HCT116 (cell line): ENCODE measurements around the gene ARHGAP33. TPM values are rescaled to one million over a fixed set of nuclear protein-coding genes. Genes with fewer than 3 reads are reported as not detected.
"Not testable (repeated sequence)": the region's sequence is repeated elsewhere in the genome, so short reads cannot be mapped to it uniquely, and the experiment has no call there.

ENCODE experiments used
- ATAC-seq: fragments of 200-7000 bp; cut with Tn5 transposase; 2 replicates; pipeline ENCODE4 v1.9.1; 2020; ENCODE audit warnings: mild to moderate bottlenecking, moderate library complexity
- BruUV-seq: library from RNA; stranded (reverse); fragments of 400-500 nt; replicated peaks from 2 replicates; lab custom pipeline; 2021; lab: Mats Ljungman, UMichigan
- CTCF ChIA-PET: fragments of 300-600 bp; sonication (Branson Sonifier 250); formaldehyde crosslinking; loops from one replicate; lab custom pipeline; 2021; ENCODE audit warnings: antibody characterized with exemption; lab: Charles Lee
- POLR2A ChIA-PET: fragments of 300-600, 350-600 bp; sonication (Branson Sonifier 250); formaldehyde crosslinking; loops from one replicate; lab custom pipeline; 2021; ENCODE audit warnings: antibody characterized with exemption; lab: Charles Lee
- RAD21 ChIA-PET, 2 experiments: fragments of 300-600 bp; sonication (Branson Sonifier 250); formaldehyde crosslinking; loops; one replicate each; lab custom pipeline; 2023; ENCODE audit warnings: low total read pairs in 2 of 2; ENCODE audit not compliant: uncharacterized antibody in 2 of 2, unreplicated experiment in 2 of 2, low non-redundant PET in 1 of 2; lab: Charles Lee
- DNase-seq: peaks from one replicate; pipeline ENCODE4 v3.0.0-alpha.2; 2010; ENCODE audit warnings: low read depth, low spot score
- H2AFZ ChIP-seq: fragments of 200-600 bp; shearing (Covaris generic), sonication (generic); 2 replicates; pipeline ENCODE4 v1.6.1; 2017; ENCODE audit warnings: low read depth, mixed run types, mixed read lengths, antibody characterized with exemption, low read length; ENCODE audit not compliant: poor library complexity, severe bottlenecking
- H3K27ac ChIP-seq: 2 replicates; pipeline ENCODE4 v1.5.1; 2012; ENCODE audit warnings: low read depth, low read length
- H3K27me3 ChIP-seq: fragments of 200-600 bp; sonication (generic); 2 replicates; pipeline ENCODE4 v1.6.1; 2016; ENCODE audit warnings: mixed run types, low read length, mixed read lengths; ENCODE audit not compliant: insufficient read depth
- H3K36me3 ChIP-seq, 2 experiments: fragments of 200-500 bp in 1 of 2; fragments of 200-600 bp in 1 of 2; sonication (Bioruptor generic) in 1 of 2; sonication (generic) in 1 of 2; 2 replicates each; pipeline versions ENCODE4 v1.5.1 to v1.6.1; 2014 to 2016; ENCODE audit warnings: low read length in 2 of 2, inconsistent platforms in 1 of 2, mixed read lengths in 1 of 2, mixed run types in 1 of 2; ENCODE audit not compliant: insufficient read depth in 2 of 2, control insufficient read depth in 1 of 2
- H3K4me1 ChIP-seq, 2 experiments: fragments of 200-600 bp in 1 of 2; sonication (generic) in 1 of 2; 2 replicates each; pipeline versions ENCODE4 v1.5.1 to v1.6.1; 2012 to 2017; ENCODE audit warnings: low read length in 2 of 2, inconsistent platforms in 1 of 2, mild to moderate bottlenecking in 1 of 2, mixed read lengths in 1 of 2, mixed run types in 1 of 2, moderate library complexity in 1 of 2; ENCODE audit not compliant: insufficient read depth in 2 of 2, control insufficient read depth in 1 of 2
- H3K4me2 ChIP-seq: fragments of 200-600 bp; sonication (generic); 2 replicates; pipeline ENCODE4 v1.6.1; 2017; ENCODE audit warnings: mixed run types, low read length, mixed read lengths
- H3K4me3 ChIP-seq, 2 experiments: fragments of 200-600 bp in 1 of 2; sonication (generic) in 1 of 2; replicated peaks in 1 of 2; 2 replicates each; pipeline ENCODE4 v1.5.1; 2011 to 2016; ENCODE audit warnings: low read length in 2 of 2, control low read depth in 1 of 2, low read depth in 1 of 2, mild to moderate bottlenecking in 1 of 2, mixed read lengths in 1 of 2, mixed run types in 1 of 2
- H3K79me2 ChIP-seq: fragments of 200-600 bp; sonication (generic); 2 replicates; pipeline ENCODE4 v1.6.1; 2017; ENCODE audit warnings: mild to moderate bottlenecking, mixed run types, low read length, moderate library complexity, mixed read lengths; ENCODE audit not compliant: insufficient read depth
- H3K9ac ChIP-seq: fragments of 200-600 bp; sonication (generic); 2 replicates; pipeline ENCODE4 v1.6.1; 2016; ENCODE audit warnings: low read length, mixed read lengths
- H3K9me2 ChIP-seq: fragments of 200-600 bp; sonication (generic), shearing (Covaris generic); 2 replicates; pipeline ENCODE4 v1.6.1; 2017; ENCODE audit warnings: mixed run types, mild to moderate bottlenecking, moderate library complexity; ENCODE audit not compliant: insufficient read depth
- H3K9me3 ChIP-seq, 2 experiments: fragments of 200-500 bp in 1 of 2; fragments of 200-600 bp in 1 of 2; sonication (Bioruptor generic) in 1 of 2; sonication (generic) in 1 of 2; 2 replicates each; pipeline ENCODE4 v1.6.1; 2014 to 2017; ENCODE audit warnings: low read length in 2 of 2, mixed read lengths in 2 of 2, inconsistent platforms in 1 of 2, low read depth in 1 of 2, mild to moderate bottlenecking in 1 of 2, mixed run types in 1 of 2, moderate library complexity in 1 of 2; ENCODE audit not compliant: control insufficient read depth in 1 of 2, insufficient read depth in 1 of 2
- H4K20me1 ChIP-seq: fragments of 200-600 bp; sonication (generic), shearing (Covaris generic); 2 replicates; pipeline ENCODE4 v1.6.1; 2017; ENCODE audit warnings: mixed run types, mild to moderate bottlenecking, moderate library complexity; ENCODE audit not compliant: insufficient read depth
- SIN3A ChIP-seq: IDR thresholded peaks from 2 replicates; pipeline ENCODE4 v1.6.1; 2012; ENCODE audit warnings: low read depth
- SP1 ChIP-seq: IDR thresholded peaks from 2 replicates; pipeline ENCODE4 v1.6.1; 2012; ENCODE audit warnings: low read depth
- TCF7L2 ChIP-seq: IDR thresholded peaks from 2 replicates; pipeline ENCODE4 v1.7.0; 2011; ENCODE audit warnings: borderline replicate concordance, inconsistent platforms; ENCODE audit not compliant: insufficient read depth, insufficient read length; ENCODE audit errors: extremely low read depth
- YY1 ChIP-seq: IDR thresholded peaks from 2 replicates; pipeline ENCODE4 v1.6.1; 2011; ENCODE audit warnings: low read length, low read depth, moderate library complexity, mild to moderate bottlenecking; ENCODE audit not compliant: insufficient replicate concordance; ENCODE audit errors: extremely low read depth
- ZFX ChIP-seq: fragments of 450-650 bp; IDR thresholded peaks from 2 replicates; pipeline ENCODE4 v1.6.1; 2017
- intact Hi-C: fragments of 100-400 bp; cut with micrococcal nuclease; formaldehyde crosslinking; loops from 2 replicates; pipeline ENCODE4 v1.10.0; 2022
- total RNA-seq: library from RNA; stranded (reverse); gene quantifications from one replicate; pipeline ENCODE4 v1.2.1, GENCODE V29; 2021; ENCODE audit not compliant: unreplicated experiment

Gene ARHGAP33
- total RNA-seq, 1 experiment from 2014 or later = 30.2 TPM

DNA sequence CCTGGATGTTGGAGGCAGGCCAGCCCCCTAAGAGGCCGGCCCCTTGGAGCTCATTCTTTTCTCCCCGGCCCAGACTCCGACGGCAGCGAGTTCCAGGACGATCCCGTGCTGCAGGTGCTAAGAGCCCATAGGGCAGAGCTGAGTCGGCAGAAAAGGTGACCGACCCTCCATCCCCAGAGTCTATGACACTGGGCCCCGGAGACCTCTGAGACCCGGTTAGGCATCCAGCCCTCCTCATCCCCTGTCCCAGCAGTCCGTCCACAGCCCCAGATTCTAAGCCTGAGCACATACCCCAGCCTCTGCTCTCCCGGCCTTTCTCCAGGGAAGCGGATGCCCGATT, 7.3 kb upstream of the ARHGAP33 start:
- Histone ChIP-seq H3K4me3 (no peak overlapping the region), H3K79me2 (no peaks in the 10 kb centered on the region), H3K27ac (no peak overlapping the region), H3K4me2 (no peak overlapping the region), H4K20me1 (no peaks in the 10 kb centered on the region), H3K9me2 (no peaks in the 10 kb centered on the region), H3K9me3 (no peaks in the 10 kb centered on the region), H3K36me3 (peaks cover 0 to 9% of the 10 kb centered on the region in 2 experiments; a peak in 1 of 4 replicates), H3K4me1 (no peaks in the 10 kb centered on the region), H3K27me3 (no peaks in the 10 kb centered on the region), H3K9ac (no peak overlapping the region), H2AFZ (no peak overlapping the region)
- ATAC-seq = no peak
- intact Hi-C loops = no loop called here
- ChIA-PET CTCF (no interaction called here), POLR2A (no interaction called here), RAD21 (no interaction called here)
- no TSS peak for BruUV-seq
- DNase-seq = no peak
- TF ChIP-seq SIN3A (no peak), TCF7L2 (no peak), ZFX (no peak), YY1 (no peak), SP1 (no peak)

DNA sequence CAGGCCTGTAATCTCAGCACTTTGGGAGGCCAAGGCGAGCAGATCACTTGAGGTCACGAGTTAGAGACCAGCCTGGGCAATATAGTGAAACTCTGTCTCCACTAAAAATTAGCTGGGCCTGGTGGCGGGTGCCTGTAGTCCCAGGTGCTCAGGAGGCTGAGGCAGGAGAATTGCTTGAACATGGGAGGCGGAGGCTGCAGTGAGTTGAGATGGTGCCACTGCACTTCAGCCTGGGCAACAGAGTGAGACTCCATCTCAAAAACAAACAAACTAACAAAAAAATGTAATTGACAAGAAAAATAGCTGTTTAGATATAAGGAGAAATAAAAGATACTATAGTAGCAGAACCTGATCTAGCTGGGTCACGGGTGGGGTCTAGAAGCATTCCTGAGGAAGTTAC, 3.0 kb upstream of the ARHGAP33 start:
- BruUV-seq, H4K20me1 ChIP-seq, DNase-seq, H3K27me3 ChIP-seq, H3K36me3 ChIP-seq, H3K79me2 ChIP-seq, CTCF ChIA-PET, H3K9me3 ChIP-seq, H3K9me2 ChIP-seq, RAD21 ChIA-PET, H2AFZ ChIP-seq, H3K4me3 ChIP-seq, H3K27ac ChIP-seq, H3K9ac ChIP-seq, intact Hi-C loops, ATAC-seq, H3K4me2 ChIP-seq: not testable (repeated sequence)
- POLR2A ChIA-PET = interaction anchor here (1.1 kb wide), 1 partner anchor 12 kb away, joined by 3 read pairs; no protein-coding TSS in a partner anchor
- peaks cover 9 to 16% of the 10 kb centered on the region in 2 experiments; a peak in 3 of 4 replicates for H3K4me1 ChIP-seq
